Left ventricle myocardium inferior (tissue), 1 donor: Measurements from ENCODE around the gene FOXN1. TPM values are rescaled to one million over a fixed set of nuclear protein-coding genes. Genes with fewer than 3 reads are reported as not detected.
"Not testable (repeated sequence)": the region's sequence is repeated elsewhere in the genome, so short reads cannot be mapped to it uniquely, and the experiment has no call there.

Experiments used
- DNase-seq: peaks from one replicate; pipeline ENCODE4 v3.0.0-alpha.2; 2020
- H3K27ac ChIP-seq: fragments of 200-600 bp; replicated peaks from 2 replicates; pipeline ENCODE4 v1.8.0; 2021
- H3K27me3 ChIP-seq: fragments of 200-600 bp; 2 replicates; pipeline ENCODE4 v1.8.0; 2021; ENCODE audit warnings: low read depth
- H3K36me3 ChIP-seq: fragments of 200-600 bp; 2 replicates; pipeline ENCODE4 v1.8.0; 2021
- H3K4me1 ChIP-seq: fragments of 200-600 bp; 2 replicates; pipeline ENCODE4 v1.8.0; 2021
- H3K4me3 ChIP-seq: fragments of 200-600 bp; 2 replicates; pipeline ENCODE4 v1.8.0; 2021; ENCODE audit warnings: mild to moderate bottlenecking, moderate library complexity
- H3K9me3 ChIP-seq: fragments of 200-600 bp; replicated peaks from 2 replicates; pipeline ENCODE4 v1.8.0; 2021
- intact Hi-C: fragments of 100-400 bp; cut with micrococcal nuclease; formaldehyde crosslinking; loops from one replicate; pipeline ENCODE4 v1.11.0; 2022
- long read RNA-seq: library from polyadenylated mRNA; unstranded; transcript quantifications from one replicate; pipeline ENCODE4 v2.0.0, GENCODE V29; 2021
- total RNA-seq: library from RNA; stranded (reverse); fragmentation: NEBNext Ultra II Directional; extraction: Animal tissue kit (Norgen Biotek cat#: 25700); gene quantifications from one replicate; pipeline ENCODE4 v1.2.1, GENCODE V29; 2021
- TF ChIP-seq, protein P1 (sequence below): fragments of 200-600 bp; IDR thresholded peaks from 2 replicates; pipeline ENCODE4 v1.8.0; 2021; ENCODE audit warnings: antibody characterized with exemption, mild to moderate bottlenecking, borderline replicate concordance
- donor health status: DM: no; HTN: yes; CAD: no; lungs with severe emphysema.

FOXN1 gene, protein sequence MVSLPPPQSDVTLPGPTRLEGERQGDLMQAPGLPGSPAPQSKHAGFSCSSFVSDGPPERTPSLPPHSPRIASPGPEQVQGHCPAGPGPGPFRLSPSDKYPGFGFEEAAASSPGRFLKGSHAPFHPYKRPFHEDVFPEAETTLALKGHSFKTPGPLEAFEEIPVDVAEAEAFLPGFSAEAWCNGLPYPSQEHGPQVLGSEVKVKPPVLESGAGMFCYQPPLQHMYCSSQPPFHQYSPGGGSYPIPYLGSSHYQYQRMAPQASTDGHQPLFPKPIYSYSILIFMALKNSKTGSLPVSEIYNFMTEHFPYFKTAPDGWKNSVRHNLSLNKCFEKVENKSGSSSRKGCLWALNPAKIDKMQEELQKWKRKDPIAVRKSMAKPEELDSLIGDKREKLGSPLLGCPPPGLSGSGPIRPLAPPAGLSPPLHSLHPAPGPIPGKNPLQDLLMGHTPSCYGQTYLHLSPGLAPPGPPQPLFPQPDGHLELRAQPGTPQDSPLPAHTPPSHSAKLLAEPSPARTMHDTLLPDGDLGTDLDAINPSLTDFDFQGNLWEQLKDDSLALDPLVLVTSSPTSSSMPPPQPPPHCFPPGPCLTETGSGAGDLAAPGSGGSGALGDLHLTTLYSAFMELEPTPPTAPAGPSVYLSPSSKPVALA
- total RNA-seq, result not detected
- long read RNA-seq, result 0 reads

GRCh38 chr17:28505986-28506665 is at the start of gene FOXN1:
Gene FOXN1, plus strand, starts transcription at chr17:28506348. Its CDS starts 17,622 bp downstream, at chr17:28523970.
- Histone ChIP-seq H3K4me3 (no peak within 1 kb of the TSS), H3K27ac (no peak within 1 kb of the TSS), H3K27me3 (peaks cover 67% of the 10 kb centered on the region), H3K9me3 (no peaks in the 10 kb centered on the region), H3K4me1 (peaks cover 6% of the 10 kb centered on the region), H3K36me3 (no peaks in the 10 kb centered on the region)
- TF ChIP-seq, protein P1, sequence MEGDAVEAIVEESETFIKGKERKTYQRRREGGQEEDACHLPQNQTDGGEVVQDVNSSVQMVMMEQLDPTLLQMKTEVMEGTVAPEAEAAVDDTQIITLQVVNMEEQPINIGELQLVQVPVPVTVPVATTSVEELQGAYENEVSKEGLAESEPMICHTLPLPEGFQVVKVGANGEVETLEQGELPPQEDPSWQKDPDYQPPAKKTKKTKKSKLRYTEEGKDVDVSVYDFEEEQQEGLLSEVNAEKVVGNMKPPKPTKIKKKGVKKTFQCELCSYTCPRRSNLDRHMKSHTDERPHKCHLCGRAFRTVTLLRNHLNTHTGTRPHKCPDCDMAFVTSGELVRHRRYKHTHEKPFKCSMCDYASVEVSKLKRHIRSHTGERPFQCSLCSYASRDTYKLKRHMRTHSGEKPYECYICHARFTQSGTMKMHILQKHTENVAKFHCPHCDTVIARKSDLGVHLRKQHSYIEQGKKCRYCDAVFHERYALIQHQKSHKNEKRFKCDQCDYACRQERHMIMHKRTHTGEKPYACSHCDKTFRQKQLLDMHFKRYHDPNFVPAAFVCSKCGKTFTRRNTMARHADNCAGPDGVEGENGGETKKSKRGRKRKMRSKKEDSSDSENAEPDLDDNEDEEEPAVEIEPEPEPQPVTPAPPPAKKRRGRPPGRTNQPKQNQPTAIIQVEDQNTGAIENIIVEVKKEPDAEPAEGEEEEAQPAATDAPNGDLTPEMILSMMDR, result no peak
- intact Hi-C loops, result no loop called here
- DNase-seq, result no peak

DNA sequence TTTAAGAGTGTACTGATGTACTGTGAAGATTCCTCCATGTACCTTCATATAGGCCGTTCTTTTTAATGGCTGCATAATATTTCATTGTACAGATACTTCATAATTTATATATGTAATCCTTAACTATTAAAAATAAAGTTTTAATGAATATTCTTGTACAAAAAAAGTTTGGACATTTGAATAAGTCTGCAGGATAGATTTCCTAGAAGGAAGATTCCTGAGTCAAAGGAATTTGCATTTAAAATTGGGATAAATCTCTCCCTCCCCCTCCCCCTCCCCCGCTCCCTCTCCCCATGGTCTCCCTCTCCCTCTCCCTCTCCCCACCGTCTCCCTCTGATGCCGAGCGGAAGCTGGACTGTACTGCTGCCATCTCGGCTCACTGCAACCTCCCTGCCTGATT is 48.3 kb upstream of the FOXN1 start:
- intact Hi-C loops, result no loop called here

GRCh38 chr17:28458881-28459280 is 47.3 kb upstream of the FOXN1 start:
- H3K4me1 ChIP-seq, H3K36me3 ChIP-seq, H3K9me3 ChIP-seq, intact Hi-C loops, DNase-seq, H3K4me3 ChIP-seq, H3K27ac ChIP-seq: not testable (repeated sequence)
- H3K27me3 ChIP-seq, result peaks cover 17% of the 10 kb centered on the region

More for the DNA sequence above, 48.3 kb upstream of the FOXN1 start:
- Histone ChIP-seq H3K36me3 (no peaks in the 10 kb centered on the region), H3K9me3 (peaks cover under 1% of the 10 kb centered on the region), H3K4me3 (no peak overlapping the region), H3K4me1 (no peaks in the 10 kb centered on the region), H3K27ac (no peak overlapping the region), H3K27me3 (peaks cover 7% of the 10 kb centered on the region)
- TF ChIP-seq, protein P1, result no peak
- no peak for DNase-seq

GRCh38 chr17:28460901-28461300 is 45.2 kb upstream of the FOXN1 start:
- H3K4me1 ChIP-seq, result no peaks in the 10 kb centered on the region
- TF ChIP-seq, protein P1, result no peak
- no peaks in the 10 kb centered on the region for H3K9me3 ChIP-seq
- intact Hi-C loops, result no loop called here
- H3K4me3 ChIP-seq, result no peak overlapping the region
- no peak for DNase-seq
- no peak overlapping the region for H3K27ac ChIP-seq
- no peaks in the 10 kb centered on the region for H3K36me3 ChIP-seq
- peaks cover 37% of the 10 kb centered on the region for H3K27me3 ChIP-seq

GRCh38 chr17:28466001-28466400 is 40.1 kb upstream of the FOXN1 start:
- Histone ChIP-seq H3K4me3 (no peak overlapping the region), H3K36me3 (no peaks in the 10 kb centered on the region), H3K9me3 (no peaks in the 10 kb centered on the region), H3K4me1 (peaks cover 6% of the 10 kb centered on the region), H3K27ac (no peak overlapping the region), H3K27me3 (peaks cover 78% of the 10 kb centered on the region)
- TF ChIP-seq, protein P1, result no peak
- intact Hi-C loops, result no loop called here
- DNase-seq, result no peak
